Liver (tissue), 9 donors: ENCODE measurements around the gene GUCY2D. TPM values are rescaled to one million over a fixed set of nuclear protein-coding genes. Genes with fewer than 3 reads are reported as not detected.
"Not testable (repeated sequence)": the region's sequence is repeated elsewhere in the genome, so short reads cannot be mapped to it uniquely, and the experiment has no call there.

Experiments
- DNase-seq: peaks from one replicate; pipeline ENCODE4 v3.0.0-alpha.2; 2017; ENCODE audit warnings: low spot score
- H3K27ac ChIP-seq, 2 donors: one replicate each; pipeline ENCODE4 v1.7.0; 2013; ENCODE audit warnings: inconsistent platforms in 2 of 2, low read length in 2 of 2, control low read depth in 1 of 2, low read depth in 1 of 2, mild to moderate bottlenecking in 1 of 2
- H3K27me3 ChIP-seq, 4 donors: one replicate each; pipeline versions ENCODE4 v1.6.1 to v1.7.0; 2013; ENCODE audit warnings: low read length in 3 of 4, inconsistent platforms in 1 of 4, mild to moderate bottlenecking in 1 of 4, moderate library complexity in 1 of 4; ENCODE audit not compliant: control insufficient read depth in 4 of 4, insufficient read depth in 4 of 4
- H3K36me3 ChIP-seq, 4 donors: one replicate each; pipeline versions ENCODE4 v1.6.1 to v1.7.0; 2013; ENCODE audit warnings: low read length in 3 of 4, mild to moderate bottlenecking in 3 of 4, low read depth in 1 of 4, moderate library complexity in 1 of 4; ENCODE audit not compliant: control insufficient read depth in 4 of 4, insufficient read depth in 3 of 4
- H3K4me1 ChIP-seq, 4 donors: one replicate each; pipeline versions ENCODE4 v1.6.1 to v1.7.0; 2013; ENCODE audit warnings: low read length in 3 of 4, mild to moderate bottlenecking in 3 of 4, moderate library complexity in 1 of 4; ENCODE audit not compliant: control insufficient read depth in 4 of 4, insufficient read depth in 4 of 4
- H3K4me3 ChIP-seq, 3 donors: one replicate each; pipeline versions ENCODE4 v1.6.1 to v1.7.0; 2013; ENCODE audit warnings: low read length in 3 of 3, control low read depth in 1 of 3, low read depth in 1 of 3, mild to moderate bottlenecking in 1 of 3
- H3K9ac ChIP-seq, 2 donors: one replicate each; pipeline ENCODE4 v1.7.0; 2013; ENCODE audit warnings: low read length in 2 of 2, mild to moderate bottlenecking in 2 of 2, moderate library complexity in 2 of 2, control low read depth in 1 of 2, low read depth in 1 of 2
- H3K9me3 ChIP-seq, 4 donors: one replicate each; pipeline versions ENCODE4 v1.6.1 to v1.7.0; 2013; ENCODE audit warnings: low read length in 3 of 4; ENCODE audit not compliant: control insufficient read depth in 4 of 4
- EGR1 ChIP-seq, 2 donors: IDR thresholded peaks; 2 replicates each; pipeline ENCODE4 v1.6.1; 2016 to 2018; ENCODE audit warnings: antibody characterized with exemption in 2 of 2, low read depth in 2 of 2
- FOXA2 ChIP-seq: IDR thresholded peaks from 2 replicates; pipeline ENCODE4 v1.6.1; 2016; ENCODE audit warnings: antibody characterized with exemption
- GABPA ChIP-seq, 2 donors: IDR thresholded peaks in 1 of 2; conservative IDR thresholded peaks in 1 of 2; 2 replicates each; pipeline ENCODE4 v1.6.1; 2016; ENCODE audit warnings: antibody characterized with exemption in 2 of 2, mild to moderate bottlenecking in 1 of 2, moderate library complexity in 1 of 2
- HNF4A ChIP-seq, 2 donors: conservative IDR thresholded peaks; 2 replicates each; pipeline ENCODE4 v1.6.1; 2016; ENCODE audit warnings: antibody characterized with exemption in 2 of 2, mild to moderate bottlenecking in 2 of 2
- HNF4G ChIP-seq: IDR thresholded peaks from 2 replicates; pipeline ENCODE4 v1.6.1; 2016; ENCODE audit warnings: antibody characterized with exemption
- JUND ChIP-seq, 2 donors: IDR thresholded peaks; 2 replicates each; pipeline ENCODE4 v1.6.1; 2016; ENCODE audit warnings: antibody characterized with exemption in 2 of 2
- RAD21 ChIP-seq, 2 donors: IDR thresholded peaks; 2 replicates each; pipeline ENCODE4 v1.6.1; 2016; ENCODE audit warnings: antibody characterized with exemption in 2 of 2, mild to moderate bottlenecking in 2 of 2
- SP1 ChIP-seq: IDR thresholded peaks from 2 replicates; pipeline ENCODE4 v1.6.1; 2018; ENCODE audit warnings: antibody characterized with exemption, mild to moderate bottlenecking
- YY1 ChIP-seq: IDR thresholded peaks from 2 replicates; pipeline ENCODE4 v1.6.1; 2016; ENCODE audit warnings: antibody characterized with exemption, mild to moderate bottlenecking
- WGBS: extraction: QIAGEN DNeasy Blood & Tissue Kit; methylation state at CpG from one replicate; pipeline ENCODE4 v1.1.7; 2013; 5-methylcytosine and 5-hydroxymethylcytosine counted together
- polyA plus RNA-seq, 2 donors: library from polyadenylated mRNA; stranded (reverse) in 1 of 2; unstranded in 1 of 2; fragments of 200-250 nt in 1 of 2; fragments of >200 nt in 1 of 2; fragmentation: Nextera tagmentation in 1 of 2; extraction: Ambion mirVana in 1 of 2; gene quantifications; one replicate each; pipeline versions ENCODE4 v1.2.1 to v1.2.3, GENCODE V29; 2013 to 2015
- total RNA-seq, 2 donors: library from RNA; depleted of rRNA; stranded (reverse); fragments of >200 nt; gene quantifications; one replicate each; pipeline ENCODE4 v1.2.3, GENCODE V29; 2014
- TF ChIP-seq, protein P1 (sequence below): IDR thresholded peaks from 2 replicates; pipeline ENCODE4 v1.6.1; 2016; ENCODE audit warnings: antibody characterized with exemption, mild to moderate bottlenecking
- TF ChIP-seq, protein P2 (sequence below): IDR thresholded peaks from 2 replicates; pipeline ENCODE4 v1.6.1; 2016; ENCODE audit warnings: antibody characterized with exemption
- TF ChIP-seq, protein P3 (sequence below): fragments of 150-350 bp; IDR thresholded peaks from 2 replicates; pipeline ENCODE4 v1.5.1; 2017; ENCODE audit warnings: improper control_type of control experiment, low read depth, low read length; ENCODE audit not compliant: missing input control
- donor health status: healthy.
- donor health status: healthy.
- donor health status: healthy.
- donor health status: healthy.
- donor health status: healthy.

The GUCY2D gene
- under 1 TPM in 1 of 2 donors, not detected in 1; 0.09 TPM for total RNA-seq
- polyA plus RNA-seq = under 1 TPM in 1 of 2 donors, not detected in 1; 0.14 TPM

DNA sequence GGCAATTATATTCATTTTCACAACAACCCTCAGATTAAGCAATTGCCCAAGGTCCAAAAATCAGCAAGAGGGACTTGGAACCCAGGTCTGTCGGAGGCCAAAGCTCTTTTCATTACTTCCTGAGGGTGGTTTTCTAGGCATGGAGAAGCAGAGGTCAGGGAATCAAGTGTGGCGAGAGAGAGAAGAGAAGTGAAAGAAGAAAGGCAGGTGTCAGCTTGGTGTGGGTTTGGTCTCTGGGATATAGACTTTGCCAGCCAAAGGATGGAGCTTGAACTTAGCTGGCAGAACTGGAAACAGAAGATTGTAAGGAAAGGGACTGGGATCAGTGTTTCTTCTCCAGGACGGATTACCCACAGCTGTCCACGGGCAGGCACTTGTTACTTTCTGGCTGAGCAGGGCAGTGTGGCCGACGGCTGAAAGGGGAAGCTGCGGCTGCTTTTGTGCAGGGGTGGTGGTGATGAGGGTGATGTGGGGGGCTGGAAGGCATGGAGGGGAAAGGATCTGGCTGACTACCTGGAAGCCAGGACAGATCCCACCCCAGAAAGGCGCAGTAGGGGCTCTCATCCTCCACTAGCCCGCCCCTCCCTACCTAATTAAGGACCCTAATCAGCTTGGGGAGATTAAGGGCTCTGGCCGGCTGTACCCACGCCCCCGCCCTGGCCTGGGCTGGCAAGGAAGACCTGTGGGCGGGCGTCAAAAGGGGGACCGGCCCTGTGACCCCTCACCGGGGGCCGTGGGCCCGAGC is at the start of gene GUCY2D:
GUCY2D (plus strand) TSS at position 640 of the 745 bp plus-strand sequence. CDS start 433 bp downstream, outside the sequence.
- no peaks in the 10 kb centered on the region for H3K36me3 ChIP-seq
- TF ChIP-seq HNF4G = peak; percentile 63
- no peak for TF ChIP-seq SP1
- TF ChIP-seq JUND (IDR thresholded peaks at IDR 0.05) = no peak
- no peak for TF ChIP-seq GABPA (IDR thresholded peaks at IDR 0.05 in 1 of 2, conservative IDR thresholded peaks at IDR 0.05 in 1 of 2)
- TF ChIP-seq, protein P1, sequence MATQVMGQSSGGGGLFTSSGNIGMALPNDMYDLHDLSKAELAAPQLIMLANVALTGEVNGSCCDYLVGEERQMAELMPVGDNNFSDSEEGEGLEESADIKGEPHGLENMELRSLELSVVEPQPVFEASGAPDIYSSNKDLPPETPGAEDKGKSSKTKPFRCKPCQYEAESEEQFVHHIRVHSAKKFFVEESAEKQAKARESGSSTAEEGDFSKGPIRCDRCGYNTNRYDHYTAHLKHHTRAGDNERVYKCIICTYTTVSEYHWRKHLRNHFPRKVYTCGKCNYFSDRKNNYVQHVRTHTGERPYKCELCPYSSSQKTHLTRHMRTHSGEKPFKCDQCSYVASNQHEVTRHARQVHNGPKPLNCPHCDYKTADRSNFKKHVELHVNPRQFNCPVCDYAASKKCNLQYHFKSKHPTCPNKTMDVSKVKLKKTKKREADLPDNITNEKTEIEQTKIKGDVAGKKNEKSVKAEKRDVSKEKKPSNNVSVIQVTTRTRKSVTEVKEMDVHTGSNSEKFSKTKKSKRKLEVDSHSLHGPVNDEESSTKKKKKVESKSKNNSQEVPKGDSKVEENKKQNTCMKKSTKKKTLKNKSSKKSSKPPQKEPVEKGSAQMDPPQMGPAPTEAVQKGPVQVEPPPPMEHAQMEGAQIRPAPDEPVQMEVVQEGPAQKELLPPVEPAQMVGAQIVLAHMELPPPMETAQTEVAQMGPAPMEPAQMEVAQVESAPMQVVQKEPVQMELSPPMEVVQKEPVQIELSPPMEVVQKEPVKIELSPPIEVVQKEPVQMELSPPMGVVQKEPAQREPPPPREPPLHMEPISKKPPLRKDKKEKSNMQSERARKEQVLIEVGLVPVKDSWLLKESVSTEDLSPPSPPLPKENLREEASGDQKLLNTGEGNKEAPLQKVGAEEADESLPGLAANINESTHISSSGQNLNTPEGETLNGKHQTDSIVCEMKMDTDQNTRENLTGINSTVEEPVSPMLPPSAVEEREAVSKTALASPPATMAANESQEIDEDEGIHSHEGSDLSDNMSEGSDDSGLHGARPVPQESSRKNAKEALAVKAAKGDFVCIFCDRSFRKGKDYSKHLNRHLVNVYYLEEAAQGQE = no peak
- no peak for TF ChIP-seq RAD21 (IDR thresholded peaks at IDR 0.05)
- TF ChIP-seq HNF4A (conservative IDR thresholded peaks at IDR 0.05) = peak; percentile 84 to 93
- TF ChIP-seq FOXA2 = no peak
- peaks cover 2 to 21% (median 6%) of the 10 kb centered on the region in 4 donors for H3K27me3 ChIP-seq
- H3K9ac ChIP-seq = no peak within 1 kb of the TSS
- H3K4me1 ChIP-seq = peaks cover 2 to 18% (median 12%) of the 10 kb centered on the region in 4 donors
- no peak within 1 kb of the TSS for H3K4me3 ChIP-seq
- no peaks in the 10 kb centered on the region for H3K9me3 ChIP-seq
- no peak within 1 kb of the TSS for H3K27ac ChIP-seq
- DNase-seq = no peak
- 21% methylated on average over 18 of the region's 18 CpGs for WGBS

DNA sequence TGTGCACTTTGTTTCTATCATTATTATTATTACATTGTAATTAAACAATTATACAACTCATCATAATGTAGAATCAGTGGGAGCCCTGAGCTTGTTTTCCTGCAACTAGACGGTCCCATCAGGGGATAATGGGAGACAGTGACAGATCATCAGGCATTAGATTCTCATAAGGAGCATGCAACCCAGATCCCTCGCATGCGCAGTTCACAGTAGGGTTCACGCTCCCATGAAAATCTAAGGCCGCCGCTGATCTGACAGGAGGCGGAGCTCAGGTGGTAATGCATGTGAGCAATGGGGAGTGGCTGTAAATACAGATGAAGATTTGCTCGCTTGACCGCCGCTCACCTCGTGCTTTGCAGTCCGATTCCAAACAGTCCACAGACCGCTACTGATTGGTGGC is 49.1 kb upstream of the GUCY2D start:
- H3K27me3 ChIP-seq, H3K4me3 ChIP-seq, H3K9ac ChIP-seq, DNase-seq, H3K27ac ChIP-seq, H3K9me3 ChIP-seq, H3K4me1 ChIP-seq: not testable (repeated sequence)
- H3K36me3 ChIP-seq = peaks cover 0 to 15% (median 8%) of the 10 kb centered on the region in 4 donors
- 96% methylated on average over 13 of the region's 13 CpGs for WGBS

DNA sequence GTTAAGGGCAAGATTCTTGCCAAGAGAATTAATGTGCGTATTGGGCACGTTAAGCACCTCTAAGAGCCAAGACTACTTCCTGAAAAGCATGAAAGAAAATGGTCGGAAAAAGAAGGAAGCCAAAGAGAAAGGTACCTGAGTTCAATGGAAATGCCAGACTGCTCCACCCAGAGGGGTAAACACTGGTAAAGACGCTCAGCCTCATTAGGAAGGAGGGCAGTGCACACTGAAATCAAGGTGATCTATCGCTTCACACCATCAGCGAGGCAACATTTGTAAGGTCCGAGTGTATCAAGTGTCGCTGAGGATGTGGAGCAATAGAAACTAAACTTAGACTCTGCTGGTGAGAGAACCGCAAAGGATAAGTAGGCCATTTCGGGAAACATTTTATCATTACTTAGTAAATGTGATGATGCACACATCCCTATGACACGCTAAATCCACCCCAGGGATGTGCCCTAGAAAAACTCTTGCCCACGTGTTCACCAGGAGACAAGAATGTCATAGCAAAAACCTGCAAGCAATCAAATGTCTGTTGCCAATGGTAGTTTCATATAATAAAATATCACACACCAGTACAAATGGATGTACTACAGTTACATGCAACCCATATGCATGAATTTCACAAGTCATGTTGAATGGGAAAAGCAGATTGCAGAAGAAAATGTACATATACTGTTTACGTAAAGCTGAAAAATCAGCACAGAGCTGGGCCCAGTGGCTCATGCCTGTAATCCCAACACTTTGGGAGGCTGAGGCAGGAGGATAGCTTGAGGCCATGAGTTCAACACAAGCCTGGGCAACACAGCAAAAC is 46.8 kb upstream of the GUCY2D start:
- WGBS = 82% methylated on average over 13 of the region's 13 CpGs
- H3K4me3 ChIP-seq = no peak overlapping the region
- H3K9ac ChIP-seq = no peak overlapping the region
- H3K27ac ChIP-seq = no peak overlapping the region
- H3K4me1 ChIP-seq = no peaks in the 10 kb centered on the region
- no peaks in the 10 kb centered on the region for H3K27me3 ChIP-seq
- no peaks in the 10 kb centered on the region for H3K9me3 ChIP-seq
- no peak for DNase-seq
- H3K36me3 ChIP-seq = peaks cover 0 to 1% (median 0%) of the 10 kb centered on the region in 4 donors
- TF ChIP-seq, protein P2, sequence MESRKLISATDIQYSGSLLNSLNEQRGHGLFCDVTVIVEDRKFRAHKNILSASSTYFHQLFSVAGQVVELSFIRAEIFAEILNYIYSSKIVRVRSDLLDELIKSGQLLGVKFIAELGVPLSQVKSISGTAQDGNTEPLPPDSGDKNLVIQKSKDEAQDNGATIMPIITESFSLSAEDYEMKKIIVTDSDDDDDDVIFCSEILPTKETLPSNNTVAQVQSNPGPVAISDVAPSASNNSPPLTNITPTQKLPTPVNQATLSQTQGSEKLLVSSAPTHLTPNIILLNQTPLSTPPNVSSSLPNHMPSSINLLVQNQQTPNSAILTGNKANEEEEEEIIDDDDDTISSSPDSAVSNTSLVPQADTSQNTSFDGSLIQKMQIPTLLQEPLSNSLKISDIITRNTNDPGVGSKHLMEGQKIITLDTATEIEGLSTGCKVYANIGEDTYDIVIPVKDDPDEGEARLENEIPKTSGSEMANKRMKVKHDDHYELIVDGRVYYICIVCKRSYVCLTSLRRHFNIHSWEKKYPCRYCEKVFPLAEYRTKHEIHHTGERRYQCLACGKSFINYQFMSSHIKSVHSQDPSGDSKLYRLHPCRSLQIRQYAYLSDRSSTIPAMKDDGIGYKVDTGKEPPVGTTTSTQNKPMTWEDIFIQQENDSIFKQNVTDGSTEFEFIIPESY = no peak
- TF ChIP-seq RAD21 (IDR thresholded peaks at IDR 0.05) = no peak
- no peak for TF ChIP-seq YY1
- TF ChIP-seq HNF4A (conservative IDR thresholded peaks at IDR 0.05) = no peak
- TF ChIP-seq GABPA (IDR thresholded peaks at IDR 0.05 in 1 of 2, conservative IDR thresholded peaks at IDR 0.05 in 1 of 2) = no peak
- TF ChIP-seq EGR1 (IDR thresholded peaks at IDR 0.05; ENCODE audit: low read depth in 2 of 2) = no peak
- TF ChIP-seq, protein P3, sequence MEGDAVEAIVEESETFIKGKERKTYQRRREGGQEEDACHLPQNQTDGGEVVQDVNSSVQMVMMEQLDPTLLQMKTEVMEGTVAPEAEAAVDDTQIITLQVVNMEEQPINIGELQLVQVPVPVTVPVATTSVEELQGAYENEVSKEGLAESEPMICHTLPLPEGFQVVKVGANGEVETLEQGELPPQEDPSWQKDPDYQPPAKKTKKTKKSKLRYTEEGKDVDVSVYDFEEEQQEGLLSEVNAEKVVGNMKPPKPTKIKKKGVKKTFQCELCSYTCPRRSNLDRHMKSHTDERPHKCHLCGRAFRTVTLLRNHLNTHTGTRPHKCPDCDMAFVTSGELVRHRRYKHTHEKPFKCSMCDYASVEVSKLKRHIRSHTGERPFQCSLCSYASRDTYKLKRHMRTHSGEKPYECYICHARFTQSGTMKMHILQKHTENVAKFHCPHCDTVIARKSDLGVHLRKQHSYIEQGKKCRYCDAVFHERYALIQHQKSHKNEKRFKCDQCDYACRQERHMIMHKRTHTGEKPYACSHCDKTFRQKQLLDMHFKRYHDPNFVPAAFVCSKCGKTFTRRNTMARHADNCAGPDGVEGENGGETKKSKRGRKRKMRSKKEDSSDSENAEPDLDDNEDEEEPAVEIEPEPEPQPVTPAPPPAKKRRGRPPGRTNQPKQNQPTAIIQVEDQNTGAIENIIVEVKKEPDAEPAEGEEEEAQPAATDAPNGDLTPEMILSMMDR = no peak
- TF ChIP-seq FOXA2 = no peak
- TF ChIP-seq, protein P1 = no peak
- no peak for TF ChIP-seq JUND (IDR thresholded peaks at IDR 0.05)
